Measurements from ENCODE around the gene HHAT.

HHAT gene

DNA sequence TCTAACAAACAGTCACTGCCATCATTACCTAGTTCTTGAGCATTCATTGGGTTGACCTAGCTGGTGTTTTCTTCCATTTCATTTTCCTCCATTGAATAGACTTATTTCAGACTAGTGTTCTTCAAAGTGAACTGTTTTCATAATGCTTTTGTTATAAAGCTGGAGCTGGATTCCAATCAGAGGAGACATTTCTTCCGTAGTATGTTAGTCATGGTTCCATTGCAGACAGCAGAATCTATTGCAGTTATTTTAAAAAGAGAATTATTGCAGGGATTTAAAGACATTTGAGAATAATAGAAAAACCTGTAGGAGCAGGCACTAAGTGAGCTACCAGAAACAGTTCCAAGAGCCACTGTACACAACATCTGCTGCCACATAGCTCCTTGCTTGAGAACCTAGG, 50.0 kb downstream of the HHAT start:
- TF ChIP-seq MAX (IDR thresholded peaks at IDR 0.05; ENCODE audit: low read depth, low read length) (no peak), POLR2A (IDR thresholded peaks at IDR 0.05; ENCODE audit: extremely low read depth, insufficient read length) (no peak)
- TF ChIP-seq, protein P1, sequence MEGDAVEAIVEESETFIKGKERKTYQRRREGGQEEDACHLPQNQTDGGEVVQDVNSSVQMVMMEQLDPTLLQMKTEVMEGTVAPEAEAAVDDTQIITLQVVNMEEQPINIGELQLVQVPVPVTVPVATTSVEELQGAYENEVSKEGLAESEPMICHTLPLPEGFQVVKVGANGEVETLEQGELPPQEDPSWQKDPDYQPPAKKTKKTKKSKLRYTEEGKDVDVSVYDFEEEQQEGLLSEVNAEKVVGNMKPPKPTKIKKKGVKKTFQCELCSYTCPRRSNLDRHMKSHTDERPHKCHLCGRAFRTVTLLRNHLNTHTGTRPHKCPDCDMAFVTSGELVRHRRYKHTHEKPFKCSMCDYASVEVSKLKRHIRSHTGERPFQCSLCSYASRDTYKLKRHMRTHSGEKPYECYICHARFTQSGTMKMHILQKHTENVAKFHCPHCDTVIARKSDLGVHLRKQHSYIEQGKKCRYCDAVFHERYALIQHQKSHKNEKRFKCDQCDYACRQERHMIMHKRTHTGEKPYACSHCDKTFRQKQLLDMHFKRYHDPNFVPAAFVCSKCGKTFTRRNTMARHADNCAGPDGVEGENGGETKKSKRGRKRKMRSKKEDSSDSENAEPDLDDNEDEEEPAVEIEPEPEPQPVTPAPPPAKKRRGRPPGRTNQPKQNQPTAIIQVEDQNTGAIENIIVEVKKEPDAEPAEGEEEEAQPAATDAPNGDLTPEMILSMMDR (IDR thresholded peaks at IDR 0.05; ENCODE audit: low read depth, low read length): no peak
- no peak overlapping the region for H3K4me3 ChIP-seq (ENCODE audit: low read depth, low read length)
- no peak for DNase-seq (ENCODE audit: low read depth)

DNA sequence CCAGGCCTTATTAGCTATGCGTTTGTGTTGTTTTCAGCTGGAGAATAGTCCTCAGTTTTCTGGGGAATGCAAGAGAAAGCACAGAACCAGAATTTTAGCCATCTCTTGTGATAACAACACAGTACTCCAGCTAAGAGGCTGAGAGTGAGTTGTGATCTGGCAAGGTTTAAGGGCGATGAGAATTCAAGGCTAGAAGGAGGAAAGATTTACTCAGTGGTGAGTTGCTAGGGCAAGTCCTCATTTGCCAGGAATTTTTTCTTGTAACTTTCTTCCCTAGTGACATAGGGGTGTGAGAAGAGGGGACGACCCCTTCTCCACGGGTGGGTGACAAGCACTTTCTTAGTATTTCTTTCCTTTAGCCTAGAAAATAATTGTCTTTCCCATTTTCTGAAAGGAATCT, 53.2 kb downstream of the HHAT start:
- DNase-seq (ENCODE audit: low read depth): no peak
- TF ChIP-seq MAX (IDR thresholded peaks at IDR 0.05; ENCODE audit: low read depth, low read length) (no peak), POLR2A (IDR thresholded peaks at IDR 0.05; ENCODE audit: extremely low read depth, insufficient read length) (no peak), MYC (IDR thresholded peaks at IDR 0.05; ENCODE audit: low read depth, low read length) (no peak)
- TF ChIP-seq, protein P1 (IDR thresholded peaks at IDR 0.05; ENCODE audit: low read depth, low read length): no peak
- H3K4me3 ChIP-seq (ENCODE audit: low read depth, low read length): no peak overlapping the region

GRCh38 chr1:210384625-210385024, 55.9 kb downstream of the HHAT start:
- DNase-seq (ENCODE audit: low read depth): no peak
- TF ChIP-seq MAX (IDR thresholded peaks at IDR 0.05; ENCODE audit: low read depth, low read length) (no peak), POLR2A (IDR thresholded peaks at IDR 0.05; ENCODE audit: extremely low read depth, insufficient read length) (no peak), MYC (IDR thresholded peaks at IDR 0.05; ENCODE audit: low read depth, low read length) (no peak)
- TF ChIP-seq, protein P1 (IDR thresholded peaks at IDR 0.05; ENCODE audit: low read depth, low read length): no peak
- H3K4me3 ChIP-seq (ENCODE audit: low read depth, low read length): no peak overlapping the region

- no peak overlapping the region for H3K4me3 ChIP-seq (ENCODE audit: low read depth, low read length)
- TF ChIP-seq, protein P1 (IDR thresholded peaks at IDR 0.05; ENCODE audit: low read depth, low read length): no peak
- no peak for TF ChIP-seq POLR2A (IDR thresholded peaks at IDR 0.05; ENCODE audit: extremely low read depth, insufficient read length)
- no peak for TF ChIP-seq MYC (IDR thresholded peaks at IDR 0.05; ENCODE audit: low read depth, low read length)
- no peak for TF ChIP-seq MAX (IDR thresholded peaks at IDR 0.05; ENCODE audit: low read depth, low read length)
- DNase-seq (ENCODE audit: low read depth): no peak
Observed at GRCh38 chr1:210385228-210385627, 56.5 kb downstream of the HHAT start.

DNA sequence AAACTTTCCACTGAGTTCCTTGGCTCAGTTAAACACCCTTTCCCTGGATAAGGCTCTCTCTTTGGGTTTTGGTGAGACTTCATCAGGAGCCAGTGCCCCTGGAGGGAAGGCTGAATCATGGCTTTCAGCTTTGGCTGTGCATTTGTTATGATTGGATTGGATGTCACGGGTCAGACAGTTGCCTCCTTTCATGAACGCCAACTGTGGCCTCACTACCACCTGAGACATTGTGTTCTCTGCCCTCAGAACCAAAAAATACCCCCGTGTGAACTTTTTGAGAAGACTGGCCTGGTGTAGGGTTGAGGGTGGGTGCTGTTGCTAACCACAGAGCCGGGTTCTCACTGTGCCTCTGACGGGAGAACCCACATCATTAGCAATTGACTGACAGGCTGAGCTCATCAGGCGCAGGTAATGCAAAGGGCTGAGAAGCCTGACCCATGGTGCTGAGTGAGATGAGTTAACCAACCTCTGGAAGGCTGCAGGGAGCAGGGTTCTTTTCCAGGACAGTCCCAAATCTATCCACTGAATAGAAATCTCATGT, 65.6 kb downstream of the HHAT start:
- TF ChIP-seq MAX (IDR thresholded peaks at IDR 0.05; ENCODE audit: low read depth, low read length) (no peak), MYC (IDR thresholded peaks at IDR 0.05; ENCODE audit: low read depth, low read length) (no peak), POLR2A (IDR thresholded peaks at IDR 0.05; ENCODE audit: extremely low read depth, insufficient read length) (no peak)
- TF ChIP-seq, protein P1 (IDR thresholded peaks at IDR 0.05; ENCODE audit: low read depth, low read length): no peak
- no peak for DNase-seq (ENCODE audit: low read depth)
- H3K4me3 ChIP-seq (ENCODE audit: low read depth, low read length): no peak overlapping the region
